ENCODE results near the gene IL1RAP.

IL1RAP gene

DNA sequence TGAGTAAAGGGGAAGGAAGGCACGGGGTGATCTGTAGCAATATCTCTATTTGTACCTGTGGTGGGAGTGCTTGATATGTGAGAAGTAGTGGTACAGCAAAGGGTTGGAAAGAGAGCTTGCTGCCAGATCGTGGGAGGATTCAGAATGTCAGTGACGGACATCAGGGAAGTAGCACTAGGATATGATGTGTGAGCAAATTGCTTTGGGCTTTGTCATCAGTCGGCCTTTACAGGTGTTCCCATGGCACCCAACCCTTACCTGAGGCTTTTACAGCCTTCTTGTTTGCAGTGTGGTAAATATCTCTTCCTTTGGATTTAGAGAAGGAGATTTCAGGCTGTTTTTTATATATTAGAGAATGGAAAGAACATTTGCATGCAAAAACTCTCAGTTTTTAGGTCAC lies 29.8 kb downstream of the IL1RAP start:
- no peak for DNase-seq

DNA sequence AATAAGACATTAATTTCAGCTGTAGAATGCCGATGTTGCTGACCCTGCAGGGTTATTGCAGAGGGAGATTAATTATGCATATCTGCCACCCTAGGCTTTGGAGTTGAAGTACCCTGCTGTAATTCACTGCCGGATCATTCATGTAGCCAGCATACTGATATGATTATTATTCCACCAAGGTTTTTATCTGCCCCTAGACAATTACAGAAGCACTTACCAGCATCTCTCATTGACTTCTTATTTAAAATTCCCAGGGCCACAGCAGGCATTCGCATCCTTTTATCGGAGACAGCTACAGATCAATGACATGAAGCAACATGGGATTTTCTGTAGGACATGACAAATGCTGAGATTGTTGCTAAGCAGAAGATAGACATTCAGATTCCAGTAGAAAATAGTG lies 31.3 kb downstream of the IL1RAP start:
- no peak for DNase-seq

DNA sequence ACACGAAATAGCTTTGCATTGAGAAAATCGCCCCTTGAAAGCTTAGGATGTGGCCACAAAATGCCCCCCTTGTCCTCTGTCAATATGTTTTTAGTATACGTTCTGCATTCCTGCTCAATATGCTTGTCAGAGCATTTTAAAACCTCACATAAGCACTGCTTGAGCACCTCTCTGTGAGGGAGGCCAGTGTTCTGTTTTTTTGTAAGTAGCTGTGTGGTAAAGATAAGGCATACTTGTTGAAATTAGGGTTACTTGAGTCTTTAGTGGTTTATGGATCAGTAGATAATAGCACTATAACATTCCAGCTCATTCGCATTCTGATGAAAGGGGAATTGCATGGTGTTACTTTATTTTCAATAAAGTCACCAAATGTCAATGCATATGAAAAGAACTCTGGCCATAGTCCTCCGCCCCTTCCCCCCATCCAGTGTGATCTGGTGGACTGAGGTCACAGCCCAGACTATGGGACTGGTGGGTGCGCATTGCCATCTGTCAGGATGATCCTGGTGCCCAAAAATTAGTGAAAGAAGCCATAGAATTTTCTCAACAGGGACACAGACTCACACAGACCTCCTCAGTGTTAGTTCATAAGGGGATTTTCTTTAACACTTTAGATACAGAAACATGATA lies 33.1 kb downstream of the IL1RAP start:
- DNase-seq = no peak

DNA sequence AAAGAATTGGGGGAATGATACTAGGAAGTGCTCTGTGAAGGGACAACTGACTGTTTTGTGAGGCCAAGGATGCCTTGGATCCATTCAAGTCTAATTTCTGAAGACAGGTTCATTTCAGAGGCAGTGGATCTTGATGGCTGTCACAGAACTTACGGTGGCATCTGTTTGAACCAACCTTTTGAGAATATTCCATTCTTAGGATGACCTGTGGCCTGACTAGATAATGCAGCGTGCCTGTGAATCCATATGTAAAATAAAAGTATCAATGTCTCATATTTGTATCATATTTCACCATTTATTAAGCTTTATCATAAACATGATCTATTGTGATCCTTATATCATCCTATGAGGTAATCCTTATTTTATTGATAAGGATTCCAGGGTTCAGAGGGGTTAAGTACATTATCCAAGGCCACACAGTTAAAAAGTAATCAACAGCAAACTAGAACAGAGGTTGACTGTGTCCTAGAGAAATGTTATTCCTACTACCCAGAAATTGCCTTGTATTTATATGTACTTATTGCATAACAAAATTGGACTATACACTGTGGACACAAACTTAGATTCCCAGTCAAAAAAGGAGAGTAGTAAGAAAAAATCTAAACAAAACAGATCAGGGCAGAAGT lies 34.3 kb downstream of the IL1RAP start:
- no peak for DNase-seq

DNA sequence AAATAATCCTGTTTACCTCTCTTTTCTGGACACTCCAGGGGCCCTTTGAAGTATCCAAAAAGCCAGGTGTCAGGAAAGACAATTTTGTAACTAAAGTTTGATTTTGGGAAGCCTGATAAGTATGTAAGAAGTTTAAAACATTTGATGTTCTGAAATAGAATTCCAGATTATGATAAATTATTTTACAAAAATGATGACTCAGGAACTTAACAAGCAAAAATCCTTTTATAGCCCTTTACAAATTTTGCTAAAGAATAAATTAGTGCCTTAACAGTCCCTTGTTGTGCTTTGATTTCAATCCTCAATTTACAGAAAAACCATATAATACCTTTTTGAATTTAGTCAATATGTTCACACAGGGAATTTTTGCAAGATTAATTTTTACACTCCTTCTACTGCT lies 38.1 kb downstream of the IL1RAP start:
- DNase-seq = no peak

DNA sequence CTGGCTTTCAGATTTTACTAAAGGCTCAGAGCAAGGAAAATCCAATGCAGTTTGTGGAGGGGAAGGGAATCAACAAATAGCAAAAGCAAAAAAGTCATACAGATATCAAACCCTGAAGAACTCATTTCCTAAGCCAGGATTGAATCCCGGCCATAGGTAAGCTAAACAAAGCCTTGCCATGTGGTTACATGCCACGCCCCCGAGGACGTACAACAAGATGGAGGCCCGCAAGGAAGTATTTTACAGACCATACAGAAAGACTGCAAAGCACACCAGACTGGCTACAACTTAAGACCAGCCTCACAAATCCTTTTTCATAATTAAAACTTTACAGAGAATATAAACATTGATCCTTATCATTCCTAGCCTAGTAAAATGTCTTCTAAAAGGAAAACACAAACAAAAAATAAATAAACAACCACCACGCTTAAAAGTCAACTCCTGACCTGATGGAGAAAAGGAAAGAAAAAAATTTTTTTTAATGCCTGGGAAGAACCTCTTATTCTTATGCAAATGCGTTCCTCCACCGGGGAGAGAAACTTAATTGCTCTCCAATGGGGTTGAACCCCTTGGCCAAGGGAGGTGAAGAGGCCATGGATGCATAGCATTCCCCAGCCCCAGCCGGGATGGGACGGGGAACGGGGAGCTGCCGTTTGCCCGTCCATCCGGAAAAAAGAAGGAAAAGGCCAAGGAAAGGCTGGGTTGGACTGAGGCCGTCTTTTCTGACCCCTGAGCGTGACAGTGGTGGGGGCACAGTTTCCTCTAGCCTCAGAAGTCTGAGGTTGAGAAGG lies 39.3 kb downstream of the IL1RAP start:
- no peak for DNase-seq

DNA sequence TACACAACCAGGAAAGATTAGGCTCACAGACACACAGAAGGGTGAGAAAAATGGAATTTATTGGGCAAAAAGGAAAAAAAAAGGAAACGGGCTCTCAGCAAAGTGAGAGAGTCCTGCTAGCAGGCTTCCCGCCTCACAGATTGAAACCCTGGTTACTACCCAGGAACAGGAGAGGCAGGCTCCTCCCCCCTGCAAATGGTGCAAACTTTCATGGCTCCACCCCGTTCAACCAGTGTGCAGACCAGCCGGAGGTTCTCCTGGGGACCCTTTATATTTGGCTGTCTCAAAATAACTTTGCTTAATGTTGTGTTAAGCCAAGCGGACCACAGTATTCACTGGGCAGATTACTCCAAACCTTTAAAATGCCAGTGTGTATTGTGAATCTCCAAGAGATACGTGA lies 40.3 kb downstream of the IL1RAP start:
- DNase-seq = no peak

DNA sequence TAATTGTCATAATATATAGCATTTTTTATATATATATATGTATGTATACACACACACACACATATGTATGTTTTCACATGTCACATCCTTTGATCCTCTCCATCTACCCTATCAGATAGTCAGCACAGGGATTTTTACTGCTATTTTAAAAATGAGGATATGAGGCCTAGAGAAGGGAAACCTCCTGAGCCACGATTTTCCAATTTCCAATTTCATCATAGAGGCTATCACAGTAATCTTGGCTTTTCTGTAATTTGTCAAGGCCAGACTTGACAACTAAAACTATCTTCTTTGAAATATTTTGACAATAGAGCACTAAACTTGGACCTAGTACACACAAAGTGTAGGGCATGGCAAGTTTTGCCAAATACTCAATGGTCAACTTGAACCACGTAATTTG lies 42.5 kb downstream of the IL1RAP start:
- DNase-seq = no peak

DNA sequence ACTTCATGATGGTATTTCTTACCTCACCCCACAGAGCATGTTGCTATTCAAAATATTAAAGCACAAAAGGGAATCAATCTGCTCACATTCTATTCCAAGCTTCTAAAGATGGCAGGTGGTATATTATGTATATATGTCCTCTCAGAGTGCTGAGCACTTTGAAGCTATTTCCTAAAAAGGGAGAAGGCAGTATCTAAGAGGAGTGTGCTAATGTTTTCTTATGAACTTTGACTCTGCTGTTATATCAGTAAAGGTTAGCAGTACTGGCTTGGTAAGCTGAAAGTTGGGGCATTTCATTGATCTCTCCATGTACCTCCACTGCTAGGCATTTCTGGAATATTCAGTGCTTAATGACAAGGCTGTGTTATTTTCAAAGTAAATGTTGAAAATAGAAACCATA lies 43.4 kb downstream of the IL1RAP start:
- no peak for DNase-seq

DNA sequence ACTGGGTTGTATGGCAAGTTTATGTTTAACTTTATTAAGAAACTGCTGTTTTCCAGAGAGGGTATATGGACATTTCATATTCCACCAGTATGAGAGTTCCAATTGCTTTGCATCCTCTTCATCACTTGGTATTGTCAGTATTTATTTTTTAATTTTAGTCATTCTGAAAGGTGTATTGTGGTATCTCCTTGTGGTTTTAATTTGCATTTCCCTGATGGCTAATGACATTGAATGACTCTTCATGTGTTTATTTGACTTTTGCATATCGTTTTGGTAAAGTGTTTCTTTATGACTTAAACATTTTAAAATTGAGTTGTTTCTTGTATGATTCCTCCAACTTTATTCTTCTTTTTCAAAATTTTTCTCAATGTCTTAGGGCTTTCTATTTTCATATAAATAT lies 44.4 kb downstream of the IL1RAP start:
- no peak for DNase-seq

DNA sequence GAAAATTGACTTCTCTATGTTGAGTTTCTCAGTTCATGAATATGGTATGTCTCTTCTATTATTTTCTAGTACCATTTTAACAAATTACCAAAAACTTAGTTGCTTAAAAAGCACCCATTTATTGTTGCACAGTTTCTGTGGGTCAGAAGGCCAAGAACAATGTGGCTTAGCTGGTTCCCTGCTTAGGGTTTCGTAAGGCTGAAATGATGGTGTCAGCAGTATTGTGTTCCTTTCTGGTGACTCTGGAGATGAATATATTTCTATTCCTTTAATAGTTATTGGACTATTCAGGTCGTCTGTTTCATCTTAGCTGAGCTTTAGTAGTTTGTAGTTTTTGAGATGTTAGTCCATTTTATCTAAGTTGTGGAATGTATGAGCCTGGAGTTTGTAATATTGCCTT lies 44.9 kb downstream of the IL1RAP start:
- DNase-seq = no peak

DNA sequence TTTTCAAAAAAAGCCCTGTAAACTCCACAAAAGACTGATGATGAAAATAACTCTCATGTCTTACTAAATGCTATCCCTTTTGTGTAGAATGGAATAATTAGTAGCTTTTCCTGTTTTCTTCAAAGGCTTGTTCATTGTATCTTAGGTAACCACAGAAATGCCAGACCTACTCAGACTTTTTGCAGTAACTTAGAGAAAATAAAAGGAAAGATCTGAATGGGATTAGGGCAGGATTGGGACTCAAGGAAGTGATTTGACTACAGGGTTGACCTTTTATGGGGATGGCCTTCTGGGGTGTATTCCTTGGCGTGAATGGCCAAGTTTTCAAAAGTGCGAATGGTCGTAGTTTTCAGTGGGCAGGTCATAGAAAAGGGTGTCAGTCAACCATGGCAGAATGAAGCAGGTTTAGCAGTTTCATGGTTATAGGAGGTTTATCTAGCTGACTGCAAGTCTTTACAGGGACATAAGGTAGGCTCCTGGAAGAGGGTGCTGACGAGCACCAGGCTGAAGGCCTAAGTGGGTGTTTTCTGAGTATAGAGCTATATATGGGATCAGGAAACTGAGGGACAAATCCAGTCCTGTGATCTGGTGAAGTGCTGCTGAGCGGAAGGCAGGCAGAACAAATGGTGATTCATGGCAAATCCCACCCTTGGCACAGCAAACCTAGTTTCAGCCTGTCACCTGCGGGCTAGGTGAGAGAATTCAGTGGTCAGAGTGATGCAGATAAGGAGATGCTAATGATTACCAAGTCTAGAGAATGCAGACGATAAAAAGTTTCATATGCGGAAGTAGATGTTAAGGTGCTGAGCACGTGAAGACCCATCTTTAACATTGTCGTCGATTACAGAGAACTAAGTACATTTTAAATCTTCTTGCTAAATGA lies 46.4 kb downstream of the IL1RAP start:
- no peak for DNase-seq

DNA sequence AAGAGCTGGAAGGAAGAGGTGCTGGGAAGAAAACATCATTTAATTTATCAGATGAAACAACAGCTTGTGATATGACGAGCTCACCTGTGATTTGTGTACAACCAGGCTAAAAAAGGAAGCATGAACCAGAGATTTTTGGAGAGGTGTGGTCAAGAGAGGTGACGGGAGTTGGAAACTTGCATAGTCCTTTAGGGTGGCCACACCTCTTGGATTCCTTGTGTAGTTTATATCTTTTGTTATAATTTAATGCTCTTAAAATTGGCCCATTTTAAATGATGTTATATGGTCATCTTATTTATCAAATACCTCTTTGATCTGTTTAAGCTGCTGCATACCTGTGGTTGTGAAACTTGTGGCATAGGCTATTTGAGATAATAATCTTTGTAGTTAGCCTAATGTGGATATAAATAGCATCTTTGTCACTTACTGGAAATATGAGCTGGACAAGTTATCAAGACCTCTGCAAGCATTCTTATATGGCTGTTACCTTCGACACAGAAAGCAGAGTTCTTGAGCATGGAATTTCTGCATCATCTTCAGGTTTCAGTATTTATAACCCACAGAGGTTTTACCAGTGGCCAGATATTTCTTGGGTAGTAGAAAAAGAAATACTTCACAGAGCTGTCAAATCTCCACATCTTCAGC lies 49.1 kb downstream of the IL1RAP start:
- DNase-seq = no peak

DNA sequence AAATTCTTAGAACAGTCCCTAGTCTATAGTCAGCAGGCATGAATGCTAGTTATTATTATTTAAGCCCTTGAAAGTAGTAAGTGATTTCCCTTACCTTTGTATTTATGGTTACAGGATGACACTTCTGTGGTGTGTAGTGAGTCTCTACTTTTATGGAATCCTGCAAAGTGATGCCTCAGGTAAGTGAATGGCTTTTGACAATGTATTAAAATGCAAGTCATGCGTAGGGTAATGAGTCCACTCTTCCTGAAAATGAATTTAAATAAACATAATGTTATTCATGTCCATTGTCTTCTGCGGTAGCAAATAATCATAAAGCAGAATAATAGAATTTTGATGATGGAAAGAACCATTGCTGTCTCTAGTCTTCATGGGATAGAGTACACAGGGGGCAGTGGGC lies 50.3 kb downstream of the IL1RAP start:
- DNase-seq = no peak

DNA sequence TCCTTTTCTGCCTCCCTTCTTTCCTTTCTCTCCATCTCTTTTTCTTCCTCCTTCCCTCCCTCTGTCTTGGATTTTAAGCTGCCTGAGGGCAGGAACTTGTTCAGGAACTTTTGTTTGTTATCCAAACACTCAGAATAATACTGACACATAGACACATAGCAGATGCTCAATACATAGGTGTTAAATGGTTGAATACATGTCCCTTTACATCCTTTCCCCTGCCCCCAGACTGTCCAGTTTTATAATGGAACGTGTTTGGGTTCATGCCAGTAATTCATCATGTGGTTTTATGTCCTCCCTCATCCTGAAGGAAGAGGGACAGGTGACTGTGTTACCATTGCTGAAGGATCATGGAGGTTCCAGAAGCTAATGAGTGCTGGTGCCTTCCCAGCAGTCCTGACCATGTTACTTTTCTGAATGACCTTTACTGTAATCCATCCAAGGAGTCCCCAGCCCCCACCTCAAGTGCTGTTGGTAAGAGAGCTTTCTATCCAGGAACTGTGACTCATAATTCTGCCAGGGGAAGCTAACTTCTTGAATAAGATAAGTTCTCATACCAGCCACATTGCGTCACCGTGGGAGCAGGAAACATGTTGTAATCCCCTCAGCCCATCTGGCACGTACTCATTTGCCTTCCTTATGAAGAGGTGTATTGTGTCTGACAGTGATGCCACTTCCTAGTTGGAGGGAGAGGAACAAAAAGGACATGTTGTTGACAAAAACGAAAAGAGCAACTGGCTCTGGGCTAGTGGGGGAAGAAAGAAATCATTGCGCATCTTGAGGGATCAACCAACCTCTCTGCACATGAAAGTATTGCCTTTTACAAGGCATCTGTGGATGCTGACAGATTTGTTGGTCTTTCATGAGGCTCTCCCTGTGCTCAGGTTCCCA lies 52.4 kb downstream of the IL1RAP start:
- DNase-seq = peak; percentile 89

DNA sequence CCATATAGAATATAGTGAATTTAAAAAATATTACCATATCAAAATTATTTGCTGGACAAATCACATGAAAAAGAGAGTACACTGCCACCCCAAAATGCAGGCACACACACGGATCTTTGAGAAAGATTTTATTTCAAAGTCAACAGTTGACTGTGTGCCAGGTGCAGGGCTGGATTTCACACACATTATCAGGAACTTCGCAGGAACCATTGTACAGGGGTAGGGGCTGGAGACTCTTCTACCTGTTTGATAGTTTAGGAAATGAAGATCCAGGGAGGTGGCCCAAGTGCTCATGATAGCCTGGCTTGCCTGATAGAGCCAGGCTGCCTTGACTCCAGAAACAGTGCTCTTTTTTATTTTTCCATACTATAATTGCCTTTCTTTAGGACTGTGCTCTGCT lies 54.2 kb downstream of the IL1RAP start:
- DNase-seq = no peak

DNA sequence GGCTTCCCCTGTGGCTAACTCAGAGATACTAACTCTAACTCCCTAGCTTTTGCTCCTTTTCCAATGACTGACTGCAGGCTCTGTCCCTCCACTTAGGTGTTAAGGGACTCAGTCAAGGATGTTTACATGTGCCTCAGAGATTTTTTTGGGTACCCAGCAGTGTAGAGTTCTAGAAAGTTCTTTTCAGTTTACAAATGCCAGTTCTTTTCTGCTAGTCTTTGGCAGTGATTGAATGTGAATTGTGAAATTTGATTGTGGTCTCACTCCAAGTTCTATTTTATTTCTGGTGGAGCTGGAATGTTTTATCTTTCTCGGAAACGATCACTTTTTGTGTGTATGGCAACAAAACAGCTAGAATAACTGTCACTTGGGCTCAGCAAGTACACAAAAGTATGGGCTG lies 60.6 kb downstream of the IL1RAP start:
- DNase-seq = no peak

DNA sequence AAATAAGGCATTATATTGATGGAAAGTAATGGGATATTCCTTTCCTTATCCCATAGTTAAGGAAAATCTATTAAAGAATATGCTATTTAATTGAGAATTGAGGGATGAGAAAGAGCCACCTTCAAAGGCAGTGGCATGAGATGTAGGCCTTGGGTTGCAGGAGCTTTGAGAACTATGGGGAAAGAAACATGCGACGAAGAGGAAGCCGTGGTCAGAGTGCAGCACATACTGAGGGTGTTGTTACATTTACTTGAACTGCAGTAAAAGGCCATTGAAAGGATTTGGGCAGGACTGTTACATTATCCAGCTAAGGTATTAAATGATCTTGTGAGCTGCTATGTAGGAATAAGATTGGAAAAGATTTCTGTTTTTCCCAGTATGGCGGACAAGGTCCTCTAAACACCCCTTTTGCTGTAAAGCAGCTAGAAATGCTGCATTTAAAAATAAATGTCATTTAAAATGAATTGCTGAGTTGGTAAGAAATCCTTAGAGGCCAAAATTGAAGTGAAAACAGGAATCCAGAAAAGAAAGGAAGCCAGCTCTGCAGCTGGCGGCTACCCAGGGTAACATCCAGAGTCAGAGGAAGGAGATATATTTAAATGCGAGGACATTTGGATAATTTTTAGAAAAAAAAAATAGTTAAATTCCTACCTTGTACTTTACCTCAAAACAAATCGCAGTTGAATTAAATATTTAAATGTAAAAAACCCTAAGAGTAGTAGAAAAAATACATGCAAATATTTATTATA lies 61.7 kb downstream of the IL1RAP start:
- DNase-seq = no peak

DNA sequence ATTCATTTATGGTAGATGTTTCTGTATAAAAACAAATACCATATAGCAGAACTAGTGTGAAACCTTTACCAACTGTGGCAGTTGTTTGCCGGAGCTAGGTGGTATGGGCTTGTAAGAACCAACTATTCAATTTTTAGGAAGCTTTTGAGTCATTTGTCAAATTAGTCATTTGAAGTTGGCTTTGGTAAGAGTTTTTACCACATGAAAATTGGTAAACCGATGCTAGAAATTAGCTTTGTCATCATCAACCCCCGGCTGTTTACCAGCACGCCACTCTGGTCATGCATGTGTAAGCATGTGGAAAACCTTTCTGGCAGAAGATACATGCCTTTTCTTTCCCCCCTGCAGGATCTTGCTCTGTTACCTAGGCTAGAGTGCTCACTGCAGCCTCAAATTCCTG lies 63.3 kb downstream of the IL1RAP start:
- peak; percentile 39 for DNase-seq

DNA sequence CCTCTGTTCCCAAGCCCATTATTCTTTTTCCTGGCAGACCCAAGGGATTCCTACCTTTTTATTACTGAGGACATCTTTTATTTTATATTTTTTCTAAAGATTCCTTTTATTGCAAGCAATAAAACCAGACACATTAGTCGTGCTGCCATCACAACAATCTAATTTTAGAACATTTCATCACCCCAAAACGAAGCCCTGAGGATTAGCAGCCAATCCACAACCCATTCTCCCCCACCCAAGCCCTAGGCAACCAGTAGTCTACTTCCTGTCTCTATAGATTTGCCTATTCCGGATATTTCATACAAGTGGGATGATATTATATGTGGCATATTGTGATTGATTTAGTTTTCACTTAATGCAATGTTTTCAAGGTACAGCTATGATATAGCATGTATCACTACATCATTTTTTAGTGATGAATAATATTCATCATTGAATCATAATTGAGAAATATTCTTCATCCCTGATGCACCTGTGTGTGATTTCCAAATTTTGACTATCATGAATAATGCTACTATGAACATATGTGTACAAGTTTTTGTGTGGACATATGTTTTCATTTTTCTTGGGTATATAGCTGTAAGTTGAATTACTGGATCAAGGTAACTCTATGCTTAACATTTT lies 65.7 kb downstream of the IL1RAP start:
- DNase-seq = no peak

DNA sequence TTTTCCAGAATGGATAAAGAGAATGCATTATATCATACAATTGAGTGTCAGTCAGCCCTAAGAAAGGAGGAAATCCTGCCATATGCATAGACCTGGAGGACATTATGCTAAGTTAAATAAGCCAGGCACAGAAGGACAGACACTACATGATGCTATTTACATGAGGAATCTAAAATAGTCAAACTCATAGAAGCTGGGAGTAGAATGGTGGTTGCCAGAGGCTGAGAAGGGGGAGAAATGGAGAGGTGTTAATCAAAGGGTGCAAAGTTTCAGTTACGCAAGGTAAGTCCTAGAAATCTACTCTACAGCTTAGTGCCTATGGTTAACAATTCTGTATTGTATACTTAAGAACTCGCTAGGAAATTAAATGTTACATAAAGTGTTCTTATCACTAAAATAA lies 66.5 kb downstream of the IL1RAP start:
- DNase-seq = no peak
